IMR-90 (cell line): Measurements from ENCODE around the gene SFXN3. TPM values are rescaled to one million over a fixed set of nuclear protein-coding genes. Genes with fewer than 3 reads are reported as not detected.

Experiments
- ATAC-seq: fragments of 200-7000 bp; cut with Tn5 transposase; 2 replicates; pipeline ENCODE4 v1.9.1; 2020; ENCODE audit warnings: low read depth, mild to moderate bottlenecking, moderate library complexity
- BruUV-seq: library from RNA; stranded (reverse); fragments of 400-500 nt; replicated peaks from 2 replicates; lab custom pipeline; 2021; lab: Mats Ljungman, UMichigan
- CTCF ChIA-PET: fragments of 300-600 bp; formaldehyde crosslinking; extraction: SDS; loops from one replicate; lab custom pipeline; 2021; ENCODE audit warnings: antibody characterized with exemption; lab: Yijun Ruan, JAX
- POLR2A ChIA-PET: fragments of 300-600 bp; sonication (Branson Sonifier 250); formaldehyde crosslinking; loops from one replicate; lab custom pipeline; 2022; ENCODE audit warnings: antibody characterized with exemption; ENCODE audit not compliant: unreplicated experiment; lab: Charles Lee
- DNase-seq: peaks from one replicate; pipeline ENCODE4 v3.0.0; 2013
- H2AFZ ChIP-seq: replicated peaks from 2 replicates; pipeline ENCODE3; 2013; ENCODE audit warnings: low read length, mild to moderate bottlenecking; ENCODE audit not compliant: poor library complexity
- H2AK5ac ChIP-seq: 2 replicates; pipeline ENCODE4 v1.6.1; 2013; ENCODE audit warnings: low read depth, low read length, inconsistent platforms
- H2AK9ac ChIP-seq: replicated peaks from 2 replicates; pipeline ENCODE3; 2013; ENCODE audit warnings: mild to moderate bottlenecking, low read depth, low read length, moderate library complexity; ENCODE audit not compliant: poor library complexity
- H2BK120ac ChIP-seq: 2 replicates; pipeline ENCODE4 v1.6.1; 2013; ENCODE audit warnings: low read depth, low read length, inconsistent platforms
- H2BK15ac ChIP-seq: 3 replicates; pipeline ENCODE4 v1.6.1; 2013; ENCODE audit warnings: low read depth, low read length, inconsistent platforms
- H2BK20ac ChIP-seq: 2 replicates; pipeline ENCODE4 v1.6.1; 2013; ENCODE audit warnings: low read depth, mild to moderate bottlenecking, inconsistent platforms, low read length, moderate library complexity
- H2BK5ac ChIP-seq: 2 replicates; pipeline ENCODE4 v1.6.1; 2013; ENCODE audit warnings: mild to moderate bottlenecking, low read depth, low read length, inconsistent platforms; ENCODE audit not compliant: poor library complexity, severe bottlenecking
- H3K14ac ChIP-seq: replicated peaks from 2 replicates; pipeline ENCODE4 v1.6.1; 2013; ENCODE audit warnings: low read depth, low read length, inconsistent platforms
- H3K18ac ChIP-seq: 2 replicates; pipeline ENCODE4 v1.6.1; 2013; ENCODE audit warnings: low read depth, low read length, control low read depth
- H3K23ac ChIP-seq: 2 replicates; pipeline ENCODE4 v1.6.1; 2013; ENCODE audit warnings: low read depth, low read length, inconsistent platforms
- H3K27ac ChIP-seq: 2 replicates; pipeline ENCODE4 v1.5.1; 2013; ENCODE audit warnings: mild to moderate bottlenecking, control low read depth, low read length; ENCODE audit not compliant: insufficient read depth
- H3K27me3 ChIP-seq: 2 replicates; pipeline ENCODE4 v1.6.1; 2013; ENCODE audit warnings: low read length; ENCODE audit not compliant: control insufficient read depth, insufficient read depth
- H3K36me3 ChIP-seq: 2 replicates; pipeline ENCODE4 v1.6.1; 2013; ENCODE audit warnings: low read length, mixed read lengths; ENCODE audit not compliant: control insufficient read depth, insufficient read depth
- H3K4ac ChIP-seq: 2 replicates; pipeline ENCODE4 v1.6.1; 2013; ENCODE audit warnings: low read depth, low read length, inconsistent platforms
- H3K4me1 ChIP-seq: 2 replicates; pipeline ENCODE4 v1.6.1; 2013; ENCODE audit warnings: low read length, mixed read lengths; ENCODE audit not compliant: control insufficient read depth, insufficient read depth
- H3K4me2 ChIP-seq: 2 replicates; pipeline ENCODE4 v1.6.1; 2013; ENCODE audit warnings: low read depth, mild to moderate bottlenecking, control low read depth, low read length, moderate library complexity
- H3K4me3 ChIP-seq: 2 replicates; pipeline ENCODE4 v1.5.1; 2013; ENCODE audit warnings: low read depth, mild to moderate bottlenecking, control low read depth, low read length, moderate library complexity; ENCODE audit not compliant: insufficient read depth
- H3K56ac ChIP-seq: 2 replicates; pipeline ENCODE4 v1.6.1; 2013; ENCODE audit warnings: low read length, inconsistent platforms; ENCODE audit not compliant: insufficient read depth; ENCODE audit errors: extremely low read depth
- H3K79me1 ChIP-seq, 2 experiments: 2 replicates each; pipeline ENCODE4 v1.6.1; 2013; ENCODE audit warnings: low read length in 2 of 2, inconsistent platforms in 1 of 2, low read depth in 1 of 2
- H3K9ac ChIP-seq: 2 replicates; pipeline ENCODE4 v1.6.1; 2013; ENCODE audit warnings: low read depth, low read length, control low read depth
- H3K9me1 ChIP-seq: 2 replicates; pipeline ENCODE4 v1.6.1; 2013; ENCODE audit warnings: low read length, inconsistent platforms; ENCODE audit not compliant: insufficient read depth
- H3K9me3 ChIP-seq: 2 replicates; pipeline ENCODE4 v1.6.1; 2013; ENCODE audit warnings: low read length; ENCODE audit not compliant: control insufficient read depth, insufficient read depth
- H4K20me1 ChIP-seq: 2 replicates; pipeline ENCODE4 v1.6.1; 2013; ENCODE audit warnings: low read length, inconsistent platforms; ENCODE audit not compliant: insufficient read depth
- H4K5ac ChIP-seq: 2 replicates; pipeline ENCODE4 v1.6.1; 2013; ENCODE audit warnings: mild to moderate bottlenecking, low read depth, low read length, control low read depth
- H4K8ac ChIP-seq, 2 experiments: 2 replicates each; pipeline ENCODE4 v1.6.1; 2013; ENCODE audit warnings: low read depth in 2 of 2, low read length in 2 of 2, control low read depth in 1 of 2, inconsistent platforms in 1 of 2
- H4K91ac ChIP-seq: 2 replicates; pipeline ENCODE4 v1.6.1; 2013; ENCODE audit warnings: low read depth, low read length, inconsistent platforms; ENCODE audit not compliant: insufficient read depth
- BHLHE40 ChIP-seq: fragments of 150-350 bp; IDR thresholded peaks from 2 replicates; pipeline ENCODE4 v1.6.1; 2016; ENCODE audit warnings: mild to moderate bottlenecking, low read depth, low read length
- CEBPB ChIP-seq: IDR thresholded peaks from 2 replicates; pipeline ENCODE4 v1.6.1; 2012; ENCODE audit warnings: low read depth, low read length, improper control_type of control experiment
- CHD1 ChIP-seq: IDR thresholded peaks from 2 replicates; pipeline ENCODE4 v1.6.1; 2012; ENCODE audit warnings: low read depth, low read length, improper control_type of control experiment
- FOS ChIP-seq: fragments of 150-350 bp; IDR thresholded peaks from 2 replicates; pipeline ENCODE4 v1.6.1; 2016; ENCODE audit warnings: low read depth, low read length
- MAFK ChIP-seq: IDR thresholded peaks from 2 replicates; pipeline ENCODE4 v1.6.1; 2012; ENCODE audit warnings: low read depth, low read length, improper control_type of control experiment
- MAZ ChIP-seq: IDR thresholded peaks from 2 replicates; pipeline ENCODE4 v1.6.1; 2012; ENCODE audit warnings: low read depth, mild to moderate bottlenecking, low read length, improper control_type of control experiment, moderate library complexity, borderline replicate concordance
- MXI1 ChIP-seq: IDR thresholded peaks from 2 replicates; pipeline ENCODE4 v1.6.1; 2012; ENCODE audit warnings: low read depth, mild to moderate bottlenecking, low read length, moderate library complexity, borderline replicate concordance
- NFE2L2 ChIP-seq: fragments of 150-350 bp; IDR thresholded peaks from 2 replicates; pipeline ENCODE4 v1.6.1; 2016; ENCODE audit warnings: low read depth, mild to moderate bottlenecking, low read length
- POLR2A ChIP-seq: IDR thresholded peaks from 2 replicates; pipeline ENCODE4 v1.6.1; 2012; ENCODE audit warnings: mild to moderate bottlenecking, low read depth, low read length
- RAD21 ChIP-seq: IDR thresholded peaks from 2 replicates; pipeline ENCODE4 v1.6.1; 2012; ENCODE audit warnings: low read length, improper control_type of control experiment
- RCOR1 ChIP-seq: IDR thresholded peaks from 2 replicates; pipeline ENCODE4 v1.6.1; 2012; ENCODE audit warnings: mild to moderate bottlenecking, low read length, improper control_type of control experiment; ENCODE audit not compliant: insufficient replicate concordance
- RFX5 ChIP-seq: IDR thresholded peaks from 2 replicates; pipeline ENCODE4 v1.8.0; 2012; ENCODE audit warnings: low read depth, mild to moderate bottlenecking, low read length, moderate library complexity
- SMC3 ChIP-seq: fragments of 150-350 bp; IDR thresholded peaks from 2 replicates; pipeline ENCODE4 v1.6.1; 2016; ENCODE audit warnings: low read depth, mild to moderate bottlenecking, antibody characterized with exemption, low read length, moderate library complexity
- WGBS, 2 experiments: methylation state at CpG; one replicate each; pipeline versions ENCODE4 v1.1.5 to v1.1.7; 2013; ENCODE audit warnings: missing lambda C conversion rate in 2 of 2; ENCODE audit not compliant: insufficient read length in 1 of 2; ENCODE audit errors: extremely low coverage in 2 of 2; 5-methylcytosine and 5-hydroxymethylcytosine counted together
- dilution Hi-C: fragments of 300-500 bp; cut with HindIII; formaldehyde crosslinking; loops from one replicate; pipeline ENCODE4 v1.14.3; 2018; ENCODE audit warnings: low sequenced_read_pairs; ENCODE audit not compliant: unreplicated experiment
- in situ Hi-C: fragments of 300-500 bp; cut with MboI; formaldehyde crosslinking; loops from 3 replicates; pipeline ENCODE4 v1.14.3; 2019; ENCODE audit warnings: low sequenced_read_pairs, inconsistent platforms, mixed read lengths
- intact Hi-C: fragments of 100-400 bp; cut with micrococcal nuclease; formaldehyde crosslinking; loops from 2 replicates; pipeline ENCODE4 v1.10.0; 2022
- polyA plus RNA-seq, 3 experiments: library from polyadenylated mRNA; depleted of rRNA; stranded (reverse); fragments of >200 nt; gene quantifications; 2 replicates each; pipeline ENCODE4 v1.2.3, GENCODE V29; 2012; ENCODE audit warnings: low replicate concordance in 1 of 3
- total RNA-seq: library from RNA; depleted of rRNA; stranded (reverse); fragments of >200 nt; gene quantifications from 2 replicates; pipeline ENCODE4 v1.2.3, GENCODE V29; 2012
- TF ChIP-seq, protein P1 (sequence below): fragments of 150-350 bp; IDR thresholded peaks from 2 replicates; pipeline ENCODE4 v1.6.1; 2017; ENCODE audit warnings: mild to moderate bottlenecking, antibody characterized with exemption, low read length, low read depth
- TF ChIP-seq, protein P2 (sequence below): conservative IDR thresholded peaks from 2 replicates; pipeline ENCODE4 v1.5.1; 2012; ENCODE audit warnings: mild to moderate bottlenecking, low read depth, low read length, improper control_type of control experiment
- TF ChIP-seq, protein P3 (sequence below): fragments of 150-350 bp; IDR thresholded peaks from 2 replicates; pipeline ENCODE4 v1.6.1; 2016; ENCODE audit warnings: low read depth, mild to moderate bottlenecking, low read length, moderate library complexity, borderline replicate concordance

Gene SFXN3
- total and polyA plus RNA-seq, 2 of the 4 experiments (the other 2 are of a cell fraction): 64.7 to 77.2 TPM

DNA sequence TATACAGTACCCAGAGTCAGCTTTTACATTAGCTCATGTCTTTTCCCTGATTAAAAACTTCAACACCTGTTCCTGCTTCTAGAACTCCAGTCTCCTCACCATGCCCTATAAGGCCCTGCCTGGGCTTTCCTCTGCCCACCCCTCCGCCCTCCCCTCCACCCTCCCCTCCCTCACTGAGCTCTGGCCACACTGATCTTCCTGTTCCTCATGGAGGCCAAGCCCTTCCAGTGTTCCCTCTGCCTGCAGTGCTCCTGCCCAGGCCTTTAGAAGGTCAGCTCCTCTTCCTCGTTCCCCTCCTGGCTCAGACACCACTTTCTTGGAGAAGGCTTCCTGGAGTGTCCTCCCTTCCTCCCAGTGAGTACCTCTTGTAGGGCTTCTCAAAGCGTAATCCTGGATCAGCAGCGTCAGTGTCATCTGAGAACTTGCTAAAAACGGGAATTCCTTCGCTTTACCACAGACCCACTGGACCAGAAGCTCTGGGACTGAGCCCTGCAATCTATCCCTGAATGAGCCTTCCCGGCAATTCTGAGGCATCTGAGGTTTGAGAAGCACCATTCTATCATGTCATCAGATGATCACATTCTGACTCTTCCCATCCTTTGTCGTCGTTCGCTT lies 3.8 kb upstream of the SFXN3 start:
- Histone ChIP-seq H4K5ac (no peak overlapping the region), H3K9me1 (no peaks in the 10 kb centered on the region), H3K27me3 (peaks cover 2% of the 10 kb centered on the region; the same call in 1 of the 2 replicates), H2AK5ac (no peak overlapping the region), H2AK9ac (no peak overlapping the region), H2BK20ac (no peak overlapping the region), H2BK5ac (no peak overlapping the region), H3K4me2 (no peak overlapping the region), H3K23ac (no peak overlapping the region), H3K14ac (no peak overlapping the region), H4K8ac (no peak overlapping the region), H3K9ac (no peak overlapping the region), H3K4me1 (no peaks in the 10 kb centered on the region; the same call in 1 of the 2 replicates), H4K20me1 (no peaks in the 10 kb centered on the region), H3K79me1 (peaks cover 0 to 15% of the 10 kb centered on the region in 2 experiments; a peak in 2 of 4 replicates), H2BK120ac (no peak overlapping the region), H3K36me3 (no peaks in the 10 kb centered on the region), H3K9me3 (no peaks in the 10 kb centered on the region), H3K4me3 (no peak overlapping the region), H4K91ac (no peak overlapping the region), H2AFZ (no peak overlapping the region), H2BK15ac (no peak overlapping the region), H3K27ac (no peak overlapping the region), H3K56ac (no peak overlapping the region), H3K18ac (no peak overlapping the region), H3K4ac (no peak overlapping the region)
- ChIA-PET CTCF (no interaction called here), POLR2A (interaction anchor here (0.6 kb wide), 1 partner anchor 13 kb away, joined by 5 read pairs; no protein-coding TSS in a partner anchor)
- no TSS peak for BruUV-seq
- DNase-seq: no peak
- in situ Hi-C loops (no loop called here), intact Hi-C loops (no loop called here), dilution Hi-C loops (no loop called here)
- TF ChIP-seq CEBPB (no peak), RFX5 (no peak), POLR2A (no peak), CHD1 (no peak), RAD21 (no peak), FOS (no peak), NFE2L2 (no peak), MAZ (no peak), MXI1 (no peak), BHLHE40 (no peak), SMC3 (no peak), MAFK (no peak), RCOR1 (no peak)
- TF ChIP-seq, protein P1, sequence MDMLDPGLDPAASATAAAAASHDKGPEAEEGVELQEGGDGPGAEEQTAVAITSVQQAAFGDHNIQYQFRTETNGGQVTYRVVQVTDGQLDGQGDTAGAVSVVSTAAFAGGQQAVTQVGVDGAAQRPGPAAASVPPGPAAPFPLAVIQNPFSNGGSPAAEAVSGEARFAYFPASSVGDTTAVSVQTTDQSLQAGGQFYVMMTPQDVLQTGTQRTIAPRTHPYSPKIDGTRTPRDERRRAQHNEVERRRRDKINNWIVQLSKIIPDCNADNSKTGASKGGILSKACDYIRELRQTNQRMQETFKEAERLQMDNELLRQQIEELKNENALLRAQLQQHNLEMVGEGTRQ: no peak
- TF ChIP-seq, protein P2, sequence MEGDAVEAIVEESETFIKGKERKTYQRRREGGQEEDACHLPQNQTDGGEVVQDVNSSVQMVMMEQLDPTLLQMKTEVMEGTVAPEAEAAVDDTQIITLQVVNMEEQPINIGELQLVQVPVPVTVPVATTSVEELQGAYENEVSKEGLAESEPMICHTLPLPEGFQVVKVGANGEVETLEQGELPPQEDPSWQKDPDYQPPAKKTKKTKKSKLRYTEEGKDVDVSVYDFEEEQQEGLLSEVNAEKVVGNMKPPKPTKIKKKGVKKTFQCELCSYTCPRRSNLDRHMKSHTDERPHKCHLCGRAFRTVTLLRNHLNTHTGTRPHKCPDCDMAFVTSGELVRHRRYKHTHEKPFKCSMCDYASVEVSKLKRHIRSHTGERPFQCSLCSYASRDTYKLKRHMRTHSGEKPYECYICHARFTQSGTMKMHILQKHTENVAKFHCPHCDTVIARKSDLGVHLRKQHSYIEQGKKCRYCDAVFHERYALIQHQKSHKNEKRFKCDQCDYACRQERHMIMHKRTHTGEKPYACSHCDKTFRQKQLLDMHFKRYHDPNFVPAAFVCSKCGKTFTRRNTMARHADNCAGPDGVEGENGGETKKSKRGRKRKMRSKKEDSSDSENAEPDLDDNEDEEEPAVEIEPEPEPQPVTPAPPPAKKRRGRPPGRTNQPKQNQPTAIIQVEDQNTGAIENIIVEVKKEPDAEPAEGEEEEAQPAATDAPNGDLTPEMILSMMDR: no peak
- TF ChIP-seq, protein P3, sequence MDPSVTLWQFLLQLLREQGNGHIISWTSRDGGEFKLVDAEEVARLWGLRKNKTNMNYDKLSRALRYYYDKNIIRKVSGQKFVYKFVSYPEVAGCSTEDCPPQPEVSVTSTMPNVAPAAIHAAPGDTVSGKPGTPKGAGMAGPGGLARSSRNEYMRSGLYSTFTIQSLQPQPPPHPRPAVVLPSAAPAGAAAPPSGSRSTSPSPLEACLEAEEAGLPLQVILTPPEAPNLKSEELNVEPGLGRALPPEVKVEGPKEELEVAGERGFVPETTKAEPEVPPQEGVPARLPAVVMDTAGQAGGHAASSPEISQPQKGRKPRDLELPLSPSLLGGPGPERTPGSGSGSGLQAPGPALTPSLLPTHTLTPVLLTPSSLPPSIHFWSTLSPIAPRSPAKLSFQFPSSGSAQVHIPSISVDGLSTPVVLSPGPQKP: no peak
- 50% methylated on average over 3 of the region's 10 CpGs; no CpG with 5 or more reads in 1 of the 2 experiments for WGBS, 2 experiments
- no peak for ATAC-seq
